GM18499 (cell line): ENCODE data around the gene C4orf50.

Experiments used
- ATAC-seq: cut with Tn5 transposase; IDR thresholded peaks from one replicate; pipeline ENCODE4 v1.9.1; 2021; ENCODE audit warnings: moderate number of reproducible peaks; ENCODE audit not compliant: insufficient read depth, unreplicated experiment

The C4orf50 gene

DNA sequence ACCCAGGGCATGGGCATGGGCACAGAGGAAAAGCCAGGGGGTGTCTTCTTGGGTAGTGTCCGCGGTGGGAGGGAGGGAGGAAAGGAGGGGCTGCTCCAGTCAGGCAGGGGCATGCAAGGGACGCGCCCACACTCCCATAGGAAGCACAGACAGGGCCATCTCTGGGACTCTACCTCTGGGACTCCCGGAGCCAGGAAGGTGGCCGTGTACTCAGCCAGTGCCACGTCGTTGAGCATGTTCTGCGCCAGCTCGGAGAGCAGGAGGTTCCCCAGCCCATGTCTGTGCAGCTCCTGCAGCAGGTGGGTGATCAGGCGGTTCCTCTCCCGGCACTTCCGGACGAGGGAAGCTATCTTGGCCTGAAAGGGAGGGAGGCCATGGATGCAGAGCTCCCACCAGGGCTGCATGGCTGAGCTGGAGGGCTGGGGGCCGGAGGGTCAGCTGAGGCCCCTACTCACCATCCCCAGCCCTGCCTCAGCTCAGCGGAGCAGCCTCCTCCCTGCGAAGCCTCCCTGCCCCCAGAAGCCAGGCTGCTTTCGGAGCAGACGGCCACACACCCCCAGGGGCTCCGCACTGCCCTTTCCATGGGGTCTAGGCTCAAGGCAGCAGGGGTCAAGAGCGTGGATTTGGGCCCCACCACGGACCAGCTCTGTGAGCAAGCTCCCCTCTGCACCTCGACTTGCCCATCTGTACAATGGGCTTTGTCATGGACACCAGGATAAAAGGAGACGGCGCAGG lies 44.6 kb downstream of the C4orf50 start:
- ATAC-seq, result no peak

DNA sequence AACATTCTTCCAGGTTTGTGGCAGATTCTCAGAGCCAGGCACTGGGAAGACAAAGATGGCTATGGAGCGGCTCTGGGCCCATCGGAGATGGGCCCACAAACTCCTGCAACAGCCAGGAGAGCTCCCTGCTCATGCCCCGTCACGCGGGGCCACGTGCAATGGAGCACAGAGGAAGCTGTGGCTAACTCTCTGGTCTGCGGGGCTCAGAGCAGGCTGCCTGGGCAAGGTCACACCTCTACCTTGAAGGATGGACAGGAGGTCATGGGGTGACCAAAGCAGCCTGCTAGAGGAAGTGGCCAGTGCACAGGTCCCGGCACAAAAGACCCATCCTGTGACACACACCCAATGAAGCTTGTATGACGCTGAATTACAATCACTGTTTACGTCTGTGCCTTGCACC lies 45.2 kb downstream of the C4orf50 start:
- no peak for ATAC-seq

DNA sequence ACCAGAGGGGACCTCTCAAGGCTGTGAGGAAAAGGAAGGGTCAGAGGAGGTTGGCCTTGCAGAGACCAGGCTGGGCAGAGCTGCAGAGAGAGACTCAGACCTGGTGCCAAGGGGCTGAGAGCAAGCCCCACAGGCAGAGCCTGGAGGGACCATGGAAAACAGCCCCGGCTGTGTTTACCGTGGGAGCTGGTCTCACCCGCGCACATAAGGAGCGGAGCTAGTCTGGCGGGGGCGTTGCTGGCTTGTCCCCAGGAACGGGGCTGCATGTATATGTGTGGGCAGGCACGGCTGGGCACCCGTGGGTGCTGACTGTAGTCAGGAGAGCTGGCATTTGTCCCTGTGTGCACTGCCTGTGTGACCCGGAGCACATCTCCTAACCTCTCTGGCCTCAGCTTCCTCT lies 45.7 kb downstream of the C4orf50 start:
- no peak for ATAC-seq

DNA sequence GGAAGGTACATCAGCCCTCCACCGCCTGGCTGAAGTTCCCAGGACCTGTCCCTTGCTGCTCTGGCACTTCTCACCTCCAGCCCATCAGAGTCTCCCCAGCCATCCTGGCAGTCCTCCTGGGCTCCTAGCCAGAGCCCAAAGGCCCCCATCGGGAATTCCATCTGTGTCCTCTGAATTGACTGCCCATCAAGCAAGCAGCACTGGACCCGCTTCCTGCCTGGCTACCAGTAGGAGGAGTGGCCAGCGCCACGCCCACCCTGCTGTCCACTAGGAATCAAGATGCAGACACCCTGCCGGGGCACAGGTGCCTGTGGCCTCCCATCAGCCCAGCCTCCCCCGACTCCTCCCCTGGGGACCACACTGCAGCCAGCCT lies 47.2 kb downstream of the C4orf50 start:
- ATAC-seq, result no peak

DNA sequence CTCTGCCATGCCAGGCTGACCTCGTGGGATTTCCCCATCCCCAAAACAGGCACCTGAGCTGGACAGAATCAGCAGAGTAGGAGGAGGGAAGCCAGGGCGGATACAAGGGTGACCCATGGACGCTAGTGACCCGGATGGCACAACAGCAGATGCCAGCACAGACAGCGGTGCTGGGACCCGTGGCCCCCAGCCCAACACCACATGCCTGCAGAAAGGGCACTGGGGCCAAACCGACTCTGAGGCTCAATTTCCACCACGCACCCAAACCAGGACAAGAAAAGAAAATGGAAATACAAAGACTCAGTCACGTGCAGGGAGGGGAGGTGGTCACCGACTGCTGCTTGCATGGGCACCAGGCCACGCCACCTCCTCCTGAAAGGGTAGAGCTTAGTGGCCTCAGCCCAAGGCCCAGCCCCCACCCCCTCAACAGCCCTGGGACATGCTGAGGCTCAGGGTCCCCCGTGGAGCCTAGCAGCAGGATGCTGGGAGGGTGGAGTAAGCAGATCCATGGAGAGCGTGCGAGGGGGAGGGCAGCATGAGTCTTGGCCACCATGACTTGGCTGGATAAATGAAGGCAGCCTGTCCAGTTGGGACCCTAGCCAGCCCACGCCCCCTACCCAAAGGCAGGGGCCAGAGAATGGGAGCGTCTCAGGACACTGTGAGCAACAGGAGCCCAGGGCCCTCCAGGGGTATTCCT lies 47.7 kb downstream of the C4orf50 start:
- no peak for ATAC-seq

DNA sequence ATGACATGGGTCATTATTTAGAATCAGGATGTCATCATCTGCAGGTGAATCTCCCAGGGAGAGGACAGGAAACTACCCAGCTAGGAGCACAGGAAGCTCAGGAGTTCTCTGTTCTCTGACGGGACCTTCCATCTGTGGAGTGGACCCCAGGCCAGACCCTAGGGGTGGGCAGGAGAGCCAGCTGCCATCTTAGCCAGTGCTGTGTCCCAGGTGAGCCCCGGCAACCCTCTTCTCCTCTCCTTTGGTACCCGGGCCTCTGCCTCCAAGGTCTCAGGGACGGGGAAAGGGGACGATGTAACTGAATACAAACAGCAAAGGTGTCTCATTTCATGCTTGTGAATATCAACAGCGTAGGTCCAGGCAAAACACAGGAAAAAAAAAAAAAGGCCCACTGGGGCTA lies 48.5 kb downstream of the C4orf50 start:
- no peak for ATAC-seq

DNA sequence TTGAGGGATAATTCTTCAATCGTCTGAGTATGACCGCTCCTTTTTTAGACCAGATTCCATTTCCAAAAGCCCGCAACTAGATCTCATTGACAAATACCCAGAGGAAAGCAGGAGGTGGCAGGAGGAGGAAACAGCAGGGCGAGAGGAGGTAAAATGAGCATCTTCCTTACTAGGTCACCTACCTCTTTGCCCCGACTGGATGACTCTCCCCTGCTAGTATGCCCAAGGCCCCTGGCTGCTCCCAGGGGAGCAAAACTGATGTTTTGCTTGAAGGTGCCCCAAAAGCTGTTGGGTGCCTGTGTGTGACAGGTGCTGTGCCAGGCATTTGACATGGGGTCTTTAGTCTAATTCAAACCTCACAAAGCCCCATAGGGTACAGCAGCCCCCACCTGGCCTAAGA lies 48.9 kb downstream of the C4orf50 start:
- ATAC-seq, result no peak

DNA sequence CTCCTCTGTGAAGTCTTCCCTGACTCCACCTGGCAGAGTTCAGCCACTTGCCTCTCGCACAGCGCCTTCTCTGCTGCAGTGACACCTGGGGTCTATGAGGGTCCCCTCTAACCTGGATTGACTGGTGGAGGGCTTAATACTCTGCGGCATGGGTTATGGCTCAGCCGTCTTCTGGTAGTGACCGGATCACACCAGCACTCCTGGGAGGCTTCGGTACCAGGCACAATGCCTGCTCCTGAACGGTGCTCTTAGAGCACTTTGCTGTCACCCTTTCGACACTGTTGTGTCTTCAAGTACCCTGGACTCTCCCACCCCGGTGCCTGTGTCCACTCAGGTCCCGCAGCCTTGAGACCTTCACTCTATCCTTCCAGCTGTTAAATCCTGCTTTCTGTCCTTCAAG lies 50.0 kb downstream of the C4orf50 start:
- no peak for ATAC-seq

DNA sequence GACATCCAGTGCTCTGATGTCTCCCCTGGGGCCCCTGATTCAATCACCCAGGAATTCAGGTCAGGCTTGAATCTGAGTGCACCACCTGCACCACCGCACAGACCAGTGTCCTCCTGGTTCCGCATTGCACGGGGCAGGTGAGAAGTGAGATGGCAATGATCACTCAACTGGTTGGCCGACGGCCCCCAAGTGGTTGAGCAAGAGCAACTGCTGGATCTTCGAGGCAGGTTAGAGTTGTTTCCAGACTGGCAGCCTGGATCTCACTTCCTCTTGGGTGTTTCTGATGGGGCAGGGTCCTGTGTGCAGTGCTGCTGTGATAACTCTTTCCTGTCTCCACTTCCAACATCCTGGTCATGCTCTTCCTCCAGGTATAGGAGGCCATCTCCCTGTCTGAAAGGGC lies 50.4 kb downstream of the C4orf50 start:
- no peak for ATAC-seq

DNA sequence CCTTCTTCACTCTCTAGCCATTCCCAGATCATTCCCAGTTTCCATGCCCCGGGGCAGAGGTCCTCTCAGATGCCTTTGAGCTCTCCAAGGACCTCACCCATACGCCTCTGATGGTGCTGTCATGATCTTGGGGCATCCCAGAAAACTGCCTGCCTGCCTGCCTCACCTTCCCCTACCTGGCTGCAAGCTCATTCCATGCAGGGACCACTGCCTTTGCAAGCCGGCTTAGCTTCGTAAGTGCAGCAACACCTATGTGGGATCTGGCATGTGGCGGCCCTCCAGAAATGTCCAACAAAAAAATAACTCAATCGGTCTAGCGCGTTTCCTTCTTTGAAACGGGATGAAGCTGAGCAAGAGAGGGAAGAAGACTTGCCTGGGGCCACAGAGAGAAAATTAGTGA lies 53.0 kb downstream of the C4orf50 start:
- no peak for ATAC-seq

DNA sequence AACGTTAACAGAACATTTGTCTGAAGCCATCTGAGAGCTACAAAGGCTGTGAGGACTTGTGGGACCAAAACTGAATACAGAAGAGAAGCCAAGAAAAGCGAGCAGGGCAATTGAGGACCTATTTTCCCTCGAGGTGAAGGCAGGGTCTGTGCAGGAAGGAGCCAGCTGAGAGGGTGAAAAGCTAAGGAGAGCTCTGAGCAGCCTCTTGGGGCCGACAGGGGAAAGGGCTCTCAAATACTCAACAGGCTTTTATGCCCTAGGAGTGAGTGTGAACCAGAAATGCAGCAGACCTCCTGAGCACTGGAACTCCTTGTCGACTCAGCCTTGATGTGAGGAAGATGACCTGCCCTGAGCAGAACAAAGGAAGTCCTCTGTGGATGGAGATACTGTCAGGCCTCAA lies 54.2 kb downstream of the C4orf50 start:
- ATAC-seq, result no peak

DNA sequence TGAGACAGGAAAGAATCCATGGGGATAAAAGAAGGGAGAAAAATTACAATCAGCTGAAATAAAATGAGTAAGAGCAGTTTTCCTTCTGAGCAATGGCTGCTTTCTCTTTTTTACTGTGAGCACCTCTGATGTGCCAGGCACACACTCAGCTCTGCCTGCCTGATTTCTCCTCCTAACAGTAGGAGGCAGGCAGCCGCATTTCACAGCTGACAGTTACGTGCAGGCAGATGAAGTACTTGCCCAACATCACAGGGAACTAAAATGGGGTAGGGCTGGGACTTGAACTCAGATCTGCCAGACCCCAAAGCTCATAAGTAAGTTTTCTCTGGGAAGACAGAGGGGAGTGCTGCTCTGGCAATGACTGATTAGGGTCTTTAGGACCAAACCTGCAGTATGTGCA lies 54.6 kb downstream of the C4orf50 start:
- no peak for ATAC-seq

DNA sequence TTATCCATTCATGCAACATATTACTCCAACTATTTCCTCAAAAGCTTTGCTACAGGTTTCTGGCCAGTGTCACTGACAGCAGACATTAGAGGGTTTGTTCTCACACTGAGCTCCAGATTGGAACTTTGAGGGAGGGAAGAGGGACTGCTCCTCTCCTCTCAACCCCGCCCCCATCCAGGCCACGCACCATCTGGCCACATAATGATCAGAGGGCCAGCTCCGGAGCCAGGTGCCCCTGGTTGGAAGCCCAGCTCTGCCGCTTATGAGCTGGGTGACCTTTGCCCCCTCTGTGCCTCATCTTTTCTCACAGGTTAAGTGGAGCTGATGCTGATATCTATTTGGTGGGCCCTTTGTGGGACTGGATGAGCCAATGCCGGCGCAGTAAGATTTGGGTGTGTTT lies 55.8 kb downstream of the C4orf50 start:
- ATAC-seq, result no peak

DNA sequence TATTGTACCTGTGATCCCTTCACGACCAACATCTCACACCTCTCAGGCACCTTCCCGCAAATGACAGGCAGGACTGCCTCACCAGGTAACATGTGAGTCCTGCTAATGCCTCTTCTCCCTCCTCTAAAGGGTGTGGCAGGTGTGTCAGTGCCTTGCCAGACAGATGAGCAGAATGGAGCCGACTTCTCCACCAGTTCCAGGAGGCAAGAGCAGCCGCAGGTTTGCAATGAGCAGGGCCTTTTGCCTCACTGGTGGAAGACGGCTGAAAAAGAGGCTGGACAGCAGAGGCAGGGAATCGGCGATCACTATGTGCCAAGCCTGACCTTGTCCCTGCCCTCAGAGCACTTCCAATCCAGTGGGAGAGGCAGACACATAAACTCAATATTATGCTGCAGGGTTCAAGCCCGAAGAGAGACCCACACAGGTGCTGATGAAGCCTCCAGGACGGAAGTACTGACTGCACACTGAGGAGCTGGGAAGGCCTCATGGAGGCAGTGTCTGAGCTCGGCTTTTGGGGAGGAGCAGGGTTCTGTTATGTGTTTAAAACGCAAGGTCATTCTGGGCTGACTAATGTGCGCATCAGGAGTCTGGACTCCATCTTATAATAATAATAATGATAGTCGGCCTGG lies 57.9 kb downstream of the C4orf50 start:
- ATAC-seq, result no peak

DNA sequence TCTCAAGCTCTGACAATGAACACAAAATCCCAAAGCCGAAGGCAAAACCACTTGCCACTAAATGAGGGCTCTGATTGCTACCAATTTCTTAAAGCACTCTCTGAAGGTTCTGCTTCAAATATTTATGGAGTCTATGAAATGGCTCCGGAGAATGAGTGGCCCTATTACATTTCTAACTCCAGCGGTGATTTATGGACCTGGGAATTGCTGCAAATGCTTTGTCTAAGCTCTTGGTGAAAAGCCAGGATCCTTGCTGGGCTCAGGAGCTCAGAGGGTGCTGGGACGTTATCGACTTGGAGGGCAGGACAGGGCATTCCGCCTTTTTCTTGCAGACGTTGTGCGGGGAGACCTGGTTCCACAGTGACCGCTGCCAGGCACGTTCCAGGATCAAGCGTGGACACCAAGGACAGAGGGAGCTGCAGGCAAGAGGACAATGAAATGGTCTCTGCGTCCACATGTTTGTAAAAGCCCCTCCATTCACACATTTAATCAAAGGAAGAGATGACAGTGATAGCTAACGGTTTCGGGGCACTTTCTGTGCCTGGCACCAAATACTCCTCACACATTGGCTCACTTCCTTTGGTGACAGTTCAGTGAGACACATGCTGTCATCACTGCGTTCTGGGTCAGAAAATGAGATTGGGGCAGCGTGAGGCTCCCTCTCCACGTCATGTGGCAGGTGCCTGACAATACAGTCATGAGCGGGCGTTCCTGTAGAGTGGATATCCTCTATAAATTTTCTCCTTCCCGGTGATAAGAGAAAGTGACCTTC lies 58.8 kb downstream of the C4orf50 start:
- ATAC-seq, result no peak

DNA sequence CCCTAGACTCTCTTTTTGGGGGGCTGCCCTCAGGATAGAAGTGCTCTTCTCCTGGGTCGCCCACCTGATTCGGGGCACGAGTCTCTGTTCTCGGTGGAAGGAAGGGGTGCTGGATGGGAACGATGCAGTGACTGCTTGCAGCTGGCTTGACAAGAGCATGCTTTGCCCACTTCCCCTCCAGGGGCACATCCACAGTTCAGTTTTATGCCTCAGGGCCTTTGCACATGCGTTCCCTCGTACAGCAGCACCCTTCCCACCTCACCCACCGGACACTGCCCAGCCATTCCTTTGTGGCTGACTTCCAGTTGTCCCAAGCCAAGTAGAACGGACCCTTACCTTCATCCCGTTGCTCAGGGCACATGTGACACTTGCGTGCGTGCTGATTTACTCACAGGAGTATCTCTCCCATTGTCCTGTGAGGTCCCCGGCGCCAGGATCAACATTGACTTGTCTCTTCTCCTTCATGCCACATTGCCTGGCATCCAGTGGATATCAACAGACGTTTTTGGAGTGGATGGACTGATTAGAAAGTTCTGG lies 60.0 kb downstream of the C4orf50 start:
- ATAC-seq, result no peak

DNA sequence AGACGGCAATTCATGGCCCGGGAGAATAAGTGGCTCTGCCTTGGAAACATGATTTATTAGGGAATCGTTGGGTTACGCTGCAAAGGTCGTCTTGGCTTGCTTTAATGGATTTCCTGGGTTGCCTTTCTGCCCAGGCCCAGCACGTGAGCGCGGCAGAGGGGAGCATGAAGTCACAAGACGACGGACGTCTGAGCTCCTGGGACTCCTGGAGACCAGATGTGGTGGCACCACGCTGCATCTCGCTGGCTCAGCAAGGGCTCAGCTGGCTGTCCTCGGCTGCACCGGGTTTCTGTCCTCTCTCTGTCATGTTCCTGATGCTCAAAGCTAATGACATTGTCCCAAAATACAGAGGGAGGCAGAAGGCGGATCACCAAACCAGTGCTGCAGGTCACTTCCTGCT lies 61.2 kb downstream of the C4orf50 start:
- ATAC-seq, result no peak

DNA sequence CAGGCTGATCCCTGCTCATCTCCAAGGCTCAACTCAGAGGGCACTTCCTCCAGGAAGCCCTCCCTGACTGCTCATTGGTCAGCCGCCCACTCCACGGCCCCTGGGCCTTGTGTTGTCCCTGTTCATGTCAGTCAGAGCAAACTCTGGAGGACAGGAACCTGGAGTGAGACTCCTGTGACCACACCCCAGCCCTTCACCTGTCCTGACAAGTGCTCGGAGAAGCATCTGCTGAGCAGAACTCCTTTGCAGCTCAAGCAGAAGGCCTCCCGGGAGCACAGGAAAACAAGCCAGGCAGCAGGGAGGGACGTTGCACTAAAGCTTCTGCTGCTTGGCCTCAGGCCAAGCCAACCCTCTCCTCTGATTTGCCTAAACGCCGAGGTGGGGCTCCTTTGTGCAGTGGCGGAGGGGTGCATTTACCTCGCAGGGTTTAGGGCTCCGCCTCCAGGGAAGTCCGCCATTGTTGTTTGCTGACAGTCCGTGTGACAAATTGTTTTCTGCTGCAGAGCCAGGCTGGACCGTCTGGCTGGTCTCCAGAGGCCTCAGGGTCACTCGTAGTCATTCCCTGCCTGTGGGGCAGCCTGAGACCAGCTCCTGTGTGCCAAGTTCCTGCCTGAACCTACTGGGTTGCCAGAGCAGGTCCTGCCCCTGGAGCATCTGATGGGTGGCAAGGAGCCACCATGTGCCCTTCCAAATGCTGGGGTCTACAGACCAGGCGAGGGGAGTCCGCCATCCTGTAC lies 61.8 kb downstream of the C4orf50 start:
- ATAC-seq, result no peak

DNA sequence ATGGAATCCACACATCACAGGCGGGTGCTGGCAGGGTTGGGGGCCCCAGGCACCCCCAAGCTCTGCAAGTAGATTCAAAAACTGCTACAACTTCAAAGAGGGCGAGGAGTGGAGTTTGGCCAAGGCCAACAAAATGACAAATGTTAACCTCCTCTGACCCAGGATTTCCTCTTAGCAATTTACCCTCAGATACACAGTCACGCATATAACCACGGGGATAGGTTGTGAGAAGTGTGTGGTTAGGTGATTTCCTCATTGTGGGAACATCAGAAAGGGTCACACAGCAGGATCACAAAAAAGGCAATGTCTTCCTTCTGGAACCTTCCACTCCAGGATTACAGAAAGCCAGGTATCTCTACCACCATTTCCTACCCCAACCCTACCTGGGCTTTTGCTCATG lies 62.4 kb downstream of the C4orf50 start:
- ATAC-seq, result no peak

DNA sequence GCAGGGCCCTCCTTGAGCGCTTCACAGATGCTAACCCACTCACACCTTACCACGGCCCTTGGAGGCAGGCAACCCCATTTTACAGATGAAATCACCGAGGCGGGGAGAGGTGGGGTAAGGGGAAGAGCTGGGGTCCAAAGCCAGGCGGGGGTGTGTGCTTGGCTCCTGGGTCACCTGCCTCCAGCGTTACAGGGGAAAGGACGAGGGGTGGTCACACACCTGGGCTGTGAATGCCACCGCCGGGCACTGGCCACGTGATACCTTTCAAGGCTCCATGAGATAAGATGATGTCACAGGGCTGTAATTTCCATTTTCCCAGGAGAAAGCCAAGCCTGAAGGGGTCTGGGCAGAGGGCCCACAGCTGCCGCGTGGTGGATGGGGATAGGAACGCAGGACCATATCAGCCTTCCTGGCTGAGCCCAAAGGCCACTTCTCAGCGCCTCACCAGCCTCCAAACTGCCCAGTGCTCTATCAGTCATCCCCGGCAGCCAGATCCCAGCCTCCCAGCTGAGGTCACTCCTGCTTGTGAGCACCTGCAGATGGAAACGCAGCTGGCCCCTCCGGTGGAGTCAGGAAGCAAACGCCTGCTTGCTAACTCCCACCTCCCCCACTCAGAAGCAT lies 62.9 kb downstream of the C4orf50 start:
- ATAC-seq, result no peak
